Omental fat pad (tissue), 4 donors: ENCODE measurements around the gene PSMD3. TPM values are rescaled to one million over a fixed set of nuclear protein-coding genes. Genes with fewer than 3 reads are reported as not detected.

Experiments
- ATAC-seq: fragments of 150-250 bp; one replicate; pipeline ENCODE4 v1.9.1; 2016; ENCODE audit warnings: mild to moderate bottlenecking, moderate library complexity; ENCODE audit not compliant: low FRiP score
- DNase-seq: peaks from one replicate; pipeline ENCODE4 v3.0.0-alpha.2; 2019; ENCODE audit warnings: low spot score
- CTCF ChIP-seq, 3 donors: fragments of 450-650 bp; IDR thresholded peaks; one replicate each; pipeline ENCODE4 v1.5.1; 2016 to 2017; ENCODE audit warnings: antibody characterized with exemption in 3 of 3, mild to moderate bottlenecking in 3 of 3, moderate library complexity in 2 of 3
- total RNA-seq, 4 donors: library from RNA; depleted of rRNA; stranded (reverse); fragments of >200 nt; gene quantifications; one replicate each; pipeline ENCODE4 v1.1.0, GENCODE V29; 2016

The PSMD3 gene
- total RNA-seq, 4 donors from 2014 or later, result 75.3 to 98.0 (median 79.4) TPM

DNA sequence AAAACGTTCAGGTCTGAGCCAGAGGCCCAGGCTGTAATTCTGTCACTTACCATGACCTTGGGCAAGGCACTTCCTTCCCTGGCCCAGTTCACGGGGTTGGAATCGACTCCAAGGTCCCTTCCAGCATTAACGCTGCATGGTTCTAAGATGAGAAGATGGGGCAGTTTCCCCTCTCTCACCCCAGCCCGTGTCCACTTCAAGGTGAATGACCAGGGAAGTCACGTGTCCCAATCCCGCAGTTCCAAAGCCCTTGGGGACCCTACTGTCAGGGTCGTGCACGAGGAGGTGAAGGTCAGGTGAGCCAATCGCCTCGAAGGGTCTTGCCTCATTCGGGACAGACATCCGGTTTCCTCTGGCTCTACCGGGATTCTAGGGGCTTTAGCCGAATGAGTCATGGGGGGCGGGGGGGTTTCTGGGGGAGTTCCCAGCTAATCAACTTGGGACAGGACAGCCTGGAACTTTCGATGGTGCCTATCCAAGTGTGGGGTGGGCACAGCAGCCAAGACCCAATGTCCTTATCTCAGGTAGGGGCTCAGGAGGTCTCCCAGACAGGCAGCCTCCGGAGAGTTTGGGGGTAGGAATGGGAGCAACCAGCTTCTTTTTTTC lies 33.9 kb downstream of the PSMD3 start:
- no peak for TF ChIP-seq CTCF (IDR thresholded peaks at IDR 0.05)
- ATAC-seq (no peak), DNase-seq (no peak)

- DNase-seq (no peak), ATAC-seq (no peak)
- TF ChIP-seq CTCF (IDR thresholded peaks at IDR 0.05), result no peak
Measured at GRCh38 chr17:40015005-40015997, 34.7 kb downstream of the PSMD3 start, which contains the start of gene CSF3. TSS of gene CSF3 (plus strand) at chr17:40015440. CDS start at chr17:40015475, 35 bp downstream.

DNA sequence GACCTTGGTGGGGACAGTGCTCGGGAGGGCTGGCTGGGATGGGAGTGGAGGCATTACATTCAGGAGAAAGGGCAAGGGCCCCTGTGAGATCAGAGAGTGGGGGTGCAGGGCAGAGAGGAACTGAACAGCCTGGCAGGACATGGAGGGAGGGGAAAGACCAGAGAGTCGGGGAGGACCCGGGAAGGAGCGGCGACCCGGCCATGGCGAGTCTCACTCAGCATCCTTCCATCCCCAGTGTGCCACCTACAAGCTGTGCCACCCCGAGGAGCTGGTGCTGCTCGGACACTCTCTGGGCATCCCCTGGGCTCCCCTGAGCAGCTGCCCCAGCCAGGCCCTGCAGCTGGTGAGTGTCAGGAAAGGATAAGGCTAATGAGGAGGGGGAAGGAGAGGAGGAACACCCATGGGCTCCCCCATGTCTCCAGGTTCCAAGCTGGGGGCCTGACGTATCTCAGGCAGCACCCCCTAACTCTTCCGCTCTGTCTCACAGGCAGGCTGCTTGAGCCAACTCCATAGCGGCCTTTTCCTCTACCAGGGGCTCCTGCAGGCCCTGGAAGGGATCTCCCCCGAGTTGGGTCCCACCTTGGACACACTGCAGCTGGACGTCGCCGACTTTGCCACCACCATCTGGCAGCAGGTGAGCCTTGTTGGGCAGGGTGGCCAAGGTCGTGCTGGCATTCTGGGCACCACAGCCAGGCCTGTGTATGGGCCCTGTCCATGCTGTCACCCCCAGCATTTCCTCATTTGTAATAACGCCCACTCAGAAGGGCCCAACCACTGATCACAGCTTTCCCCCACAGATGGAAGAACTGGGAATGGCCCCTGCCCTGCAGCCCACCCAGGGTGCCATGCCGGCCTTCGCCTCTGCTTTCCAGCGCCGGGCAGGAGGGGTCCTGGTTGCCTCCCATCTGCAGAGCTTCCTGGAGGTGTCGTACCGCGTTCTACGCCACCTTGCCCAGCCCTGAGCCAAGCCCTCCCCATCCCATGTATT lies 35.7 kb downstream of the PSMD3 start:
- no peak for TF ChIP-seq CTCF (IDR thresholded peaks at IDR 0.05)
- ATAC-seq (no peak), DNase-seq (no peak)

GRCh38 chr17:40017422-40018080 lies 36.9 kb downstream of the PSMD3 start:
- ATAC-seq (no peak), DNase-seq (no peak)
- TF ChIP-seq CTCF (IDR thresholded peaks at IDR 0.05), result no peak

DNA sequence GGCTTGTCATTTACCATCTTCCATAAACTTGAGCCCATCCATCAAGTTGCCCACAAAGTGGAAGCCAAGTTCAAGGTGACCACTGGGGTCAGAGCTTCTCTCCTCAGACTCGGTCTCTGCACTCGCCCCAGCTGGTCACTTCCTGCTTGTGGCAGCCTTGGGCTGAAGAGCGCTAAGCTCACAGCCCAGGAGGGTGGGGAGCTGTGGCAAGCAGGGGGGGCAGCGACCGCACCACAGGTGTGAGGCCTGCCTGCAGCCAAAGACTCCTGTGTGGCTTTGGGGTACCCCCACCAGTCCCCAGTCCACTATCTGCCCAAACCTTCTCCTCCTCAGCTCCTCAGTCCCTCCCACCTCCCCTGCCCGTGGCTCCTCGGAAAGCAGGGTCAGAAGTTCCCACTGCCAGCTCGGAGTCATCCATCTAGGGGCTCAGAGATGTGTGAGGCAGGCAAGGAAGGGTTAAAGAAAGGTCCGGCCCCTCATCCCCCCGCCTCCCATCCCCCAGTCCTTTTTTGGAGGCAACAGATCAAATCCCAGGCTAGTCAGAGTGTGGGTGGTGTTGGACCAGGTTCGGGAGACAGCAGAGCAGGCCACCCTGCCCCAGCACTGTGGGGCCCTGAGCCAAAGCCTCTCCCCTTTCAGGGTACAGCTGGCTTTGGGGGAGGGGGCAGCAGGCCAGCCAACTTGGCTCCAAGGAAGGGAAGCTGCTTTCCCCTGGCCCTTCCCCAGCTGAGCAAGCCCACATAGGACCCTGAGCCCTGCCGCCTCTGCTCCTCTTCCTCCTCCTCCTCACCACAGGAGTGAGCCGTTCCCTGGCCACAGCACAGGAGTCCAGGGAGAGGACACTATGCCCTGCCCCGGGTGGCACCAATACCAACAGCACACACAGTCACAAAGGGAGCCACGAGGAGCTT lies 37.9 kb downstream of the PSMD3 start:
- no peak for DNase-seq
- no peak for TF ChIP-seq CTCF (IDR thresholded peaks at IDR 0.05)
- ATAC-seq, result no peak
